A673 (cell line): ENCODE results near the gene TUBA4B. TPM values are rescaled to one million over a fixed set of nuclear protein-coding genes. Genes with fewer than 3 reads are reported as not detected.

ENCODE experiments used
- BruUV-seq: library from RNA; stranded (reverse); fragments of 400-500 nt; replicated peaks from 2 replicates; lab custom pipeline; 2021; lab: Mats Ljungman, UMichigan
- CTCF ChIA-PET: fragments of 300-600 bp; sonication (Branson Sonifier 250); formaldehyde crosslinking; loops from one replicate; lab custom pipeline; 2022; ENCODE audit warnings: antibody characterized with exemption; lab: Charles Lee
- POLR2A ChIA-PET: fragments of 300-600 bp; sonication (Branson Sonifier 250); formaldehyde crosslinking; loops from one replicate; lab custom pipeline; 2022; ENCODE audit warnings: antibody characterized with exemption; ENCODE audit not compliant: low non-redundant PET; lab: Charles Lee
- DNase-seq: peaks from one replicate; pipeline ENCODE4 v3.0.0-alpha.2; 2015; ENCODE audit warnings: low spot score
- H3K27ac ChIP-seq: fragments of 200-600 bp; sonication (generic); 2 replicates; pipeline ENCODE4 v1.5.1; 2016; ENCODE audit warnings: mixed run types, low read depth, mild to moderate bottlenecking, mixed read lengths, antibody characterized with exemption, low read length; ENCODE audit not compliant: poor library complexity, severe bottlenecking
- H3K27me3 ChIP-seq: fragments of 200-600 bp; sonication (generic); replicated peaks from 2 replicates; pipeline ENCODE4 v1.6.1; 2017; ENCODE audit warnings: mixed run types, low read depth, mild to moderate bottlenecking, mixed read lengths, antibody characterized with exemption, low read length; ENCODE audit not compliant: insufficient read depth, poor library complexity
- H3K36me3 ChIP-seq: fragments of 200-600 bp; sonication (generic); 2 replicates; pipeline ENCODE4 v1.6.1; 2016; ENCODE audit warnings: mixed run types, mild to moderate bottlenecking, mixed read lengths, antibody characterized with exemption, low read length; ENCODE audit not compliant: insufficient read depth, poor library complexity, severe bottlenecking
- H3K4me1 ChIP-seq: fragments of 200-600 bp; sonication (generic); 2 replicates; pipeline ENCODE4 v1.6.1; 2017; ENCODE audit warnings: mixed run types, mild to moderate bottlenecking, mixed read lengths, antibody characterized with exemption, low read length; ENCODE audit not compliant: insufficient read depth, poor library complexity, severe bottlenecking
- H3K4me3 ChIP-seq: fragments of 200-600 bp; sonication (generic); 2 replicates; pipeline ENCODE4 v1.5.1; 2016; ENCODE audit warnings: low read depth, mixed run types, mild to moderate bottlenecking, mixed read lengths, low read length; ENCODE audit not compliant: poor library complexity, severe bottlenecking
- H3K9me3 ChIP-seq: fragments of 200-600 bp; sonication (generic); 2 replicates; pipeline ENCODE4 v1.6.1; 2016; ENCODE audit warnings: mixed run types, low read depth, mild to moderate bottlenecking, mixed read lengths, antibody characterized with exemption, low read length; ENCODE audit not compliant: poor library complexity, severe bottlenecking
- CTCF ChIP-seq: fragments of 300-800, 200-600 bp; sonication (generic); conservative IDR thresholded peaks from 2 replicates; pipeline ENCODE4 v1.5.1; 2017; ENCODE audit warnings: low read depth, mild to moderate bottlenecking, antibody characterized with exemption, low read length, moderate library complexity, mixed read lengths
- EZH2 ChIP-seq: fragments of 200-600 bp; sonication (generic); IDR thresholded peaks from 2 replicates; pipeline ENCODE4 v1.6.1; 2017; ENCODE audit warnings: borderline replicate concordance, low read depth, mild to moderate bottlenecking, mixed read lengths, antibody characterized with exemption, low read length; ENCODE audit not compliant: poor library complexity, severe bottlenecking
- intact Hi-C: fragments of 100-400 bp; cut with micrococcal nuclease; formaldehyde crosslinking; loops from one replicate; pipeline ENCODE4 v1.10.0; 2022; ENCODE audit not compliant: unreplicated experiment
- total RNA-seq: library from RNA; stranded (reverse); gene quantifications from 2 replicates; pipeline ENCODE4 v1.2.3, GENCODE V29; 2021

Gene TUBA4B
- total RNA-seq, 1 experiment from 2014 or later = not detected

- TF ChIP-seq CTCF (no peak), EZH2 (no peak)
- intact Hi-C loops = no loop called here
- Histone ChIP-seq H3K27ac (no peak overlapping the region), H3K27me3 (no peaks in the 10 kb centered on the region), H3K36me3 (peaks cover 2% of the 10 kb centered on the region), H3K9me3 (no peaks in the 10 kb centered on the region), H3K4me1 (peaks cover 7% of the 10 kb centered on the region), H3K4me3 (no peak overlapping the region)
- POLR2A ChIA-PET = no interaction called here
- CTCF ChIA-PET = no interaction called here
- no TSS peak for BruUV-seq
- no peak for DNase-seq
Observed at GRCh38 chr2:219287580-219288265, 34.7 kb downstream of the TUBA4B start.

GRCh38 chr2:219289195-219289536 is 36.1 kb downstream of the TUBA4B start:
- Histone ChIP-seq H3K36me3 (peaks cover 2% of the 10 kb centered on the region), H3K27me3 (no peaks in the 10 kb centered on the region), H3K4me1 (peaks cover 7% of the 10 kb centered on the region), H3K4me3 (no peak overlapping the region), H3K27ac (no peak overlapping the region), H3K9me3 (no peaks in the 10 kb centered on the region)
- no peak for DNase-seq
- no peak for TF ChIP-seq CTCF
- TF ChIP-seq EZH2 = no peak
- intact Hi-C loops = no loop called here
- ChIA-PET CTCF (no interaction called here), POLR2A (no interaction called here)
- no TSS peak for BruUV-seq

GRCh38 chr2:219289537-219290361 is 36.7 kb downstream of the TUBA4B start:
- peaks cover 2% of the 10 kb centered on the region for H3K36me3 ChIP-seq
- DNase-seq = peak; percentile 56
- TF ChIP-seq CTCF (no peak), EZH2 (no peak)
- POLR2A ChIA-PET = no interaction called here
- no peak overlapping the region for H3K27ac ChIP-seq
- BruUV-seq = no TSS peak
- peaks cover 7% of the 10 kb centered on the region for H3K4me1 ChIP-seq
- CTCF ChIA-PET = no interaction called here
- no peaks in the 10 kb centered on the region for H3K9me3 ChIP-seq
- intact Hi-C loops = loop anchor here (10.0 kb wide), 2 partner anchors 235 to 435 kb away; partner anchors contain the start of gene WNT6
- H3K4me3 ChIP-seq = no peak overlapping the region
- H3K27me3 ChIP-seq = no peaks in the 10 kb centered on the region
